OCI-LY7 (cell line): Measurements from ENCODE around the gene PIK3R1. TPM values are rescaled to one million over a fixed set of nuclear protein-coding genes. Genes with fewer than 3 reads are reported as not detected.

Experiments
- BruUV-seq: library from RNA; stranded (reverse); fragments of 400-500 nt; replicated peaks from 2 replicates; lab custom pipeline; 2021; lab: Mats Ljungman, UMichigan
- CTCF ChIA-PET: fragments of 300-600 bp; sonication (Branson Sonifier 250); formaldehyde crosslinking; loops from one replicate; lab custom pipeline; 2022; ENCODE audit warnings: antibody characterized with exemption; ENCODE audit not compliant: unreplicated experiment; lab: Charles Lee
- POLR2A ChIA-PET: fragments of 300-600 bp; sonication (Branson Sonifier 250); formaldehyde crosslinking; loops from one replicate; lab custom pipeline; 2022; ENCODE audit warnings: antibody characterized with exemption; lab: Charles Lee
- DNase-seq: peaks from one replicate; pipeline ENCODE4 v3.0.0-alpha.2; 2015; ENCODE audit warnings: low spot score
- H2AFZ ChIP-seq: fragments of 200-600 bp; sonication (generic), shearing (Covaris generic); 2 replicates; pipeline ENCODE4 v1.6.1; 2014; ENCODE audit warnings: mild to moderate bottlenecking, antibody characterized with exemption, low read length, moderate library complexity
- H3K27ac ChIP-seq: fragments of 200-600 bp; sonication (generic); 2 replicates; pipeline ENCODE4 v1.5.1; 2014; ENCODE audit warnings: mixed run types, low read depth, mild to moderate bottlenecking, moderate library complexity, low read length, inconsistent platforms; ENCODE audit not compliant: poor library complexity, severe bottlenecking
- H3K36me3 ChIP-seq: fragments of 200-600 bp; sonication (generic); 2 replicates; pipeline ENCODE4 v1.6.1; 2014; ENCODE audit warnings: mild to moderate bottlenecking, antibody characterized with exemption, low read length, moderate library complexity, mixed read lengths; ENCODE audit not compliant: insufficient read depth
- H3K4me1 ChIP-seq: fragments of 200-600 bp; sonication (generic); 2 replicates; pipeline ENCODE4 v1.5.1; 2014; ENCODE audit warnings: mild to moderate bottlenecking, low read length; ENCODE audit not compliant: insufficient read depth, poor library complexity, severe bottlenecking
- H3K4me2 ChIP-seq: fragments of 200-600 bp; sonication (generic); 2 replicates; pipeline ENCODE4 v1.6.1; 2014; ENCODE audit warnings: mild to moderate bottlenecking, low read length
- H3K4me3 ChIP-seq: fragments of 200-600 bp; sonication (generic); 2 replicates; pipeline ENCODE4 v1.5.1; 2014; ENCODE audit warnings: mild to moderate bottlenecking, low read depth, low read length; ENCODE audit not compliant: poor library complexity, severe bottlenecking
- H3K79me2 ChIP-seq: fragments of 200-600 bp; sonication (generic); 2 replicates; pipeline ENCODE4 v1.6.1; 2016; ENCODE audit warnings: low read depth, mild to moderate bottlenecking, low read length, moderate library complexity, mixed read lengths; ENCODE audit not compliant: insufficient read depth
- H3K9me2 ChIP-seq: fragments of 200-600 bp; sonication (generic); 2 replicates; pipeline ENCODE4 v1.6.1; 2016; ENCODE audit warnings: mild to moderate bottlenecking, low read length, mixed read lengths; ENCODE audit not compliant: insufficient read depth
- H3K9me3 ChIP-seq: fragments of 200-600 bp; sonication (generic); 2 replicates; pipeline ENCODE4 v1.6.1; 2014; ENCODE audit warnings: mild to moderate bottlenecking, mixed run types, low read length, mixed read lengths
- H4K20me1 ChIP-seq: fragments of 200-600 bp; sonication (generic); 2 replicates; pipeline ENCODE4 v1.6.1; 2014; ENCODE audit warnings: mild to moderate bottlenecking, antibody characterized with exemption, low read length, moderate library complexity, mixed read lengths; ENCODE audit not compliant: insufficient read depth
- CTCF ChIP-seq: fragments of 200-600 bp; sonication (generic); conservative IDR thresholded peaks from 2 replicates; pipeline ENCODE4 v1.5.1; 2014; ENCODE audit warnings: mild to moderate bottlenecking, antibody characterized with exemption, low read length, moderate library complexity, mixed read lengths
- EZH2phosphoT487 ChIP-seq: fragments of 200-600 bp; sonication (generic); IDR thresholded peaks from 2 replicates; pipeline ENCODE4 v1.6.1; 2018; ENCODE audit warnings: low read depth, borderline replicate concordance, mild to moderate bottlenecking, mixed run types, antibody characterized with exemption, low read length, moderate library complexity, mixed read lengths
- intact Hi-C: fragments of 100-400 bp; cut with micrococcal nuclease; formaldehyde crosslinking; loops from one replicate; pipeline ENCODE4 v1.10.0; 2022; ENCODE audit not compliant: unreplicated experiment
- total RNA-seq, 2 experiments: library from RNA; depleted of rRNA in 1 of 2; stranded (reverse); fragments of >200 nt in 1 of 2; shearing (Covaris generic) in 1 of 2; gene quantifications; 2 replicates each; pipeline ENCODE4 v1.2.3, GENCODE V29; 2014 to 2022

PIK3R1 gene
- total RNA-seq, 2 experiments from 2014 or later, result 15.8 to 43.4 TPM

DNA sequence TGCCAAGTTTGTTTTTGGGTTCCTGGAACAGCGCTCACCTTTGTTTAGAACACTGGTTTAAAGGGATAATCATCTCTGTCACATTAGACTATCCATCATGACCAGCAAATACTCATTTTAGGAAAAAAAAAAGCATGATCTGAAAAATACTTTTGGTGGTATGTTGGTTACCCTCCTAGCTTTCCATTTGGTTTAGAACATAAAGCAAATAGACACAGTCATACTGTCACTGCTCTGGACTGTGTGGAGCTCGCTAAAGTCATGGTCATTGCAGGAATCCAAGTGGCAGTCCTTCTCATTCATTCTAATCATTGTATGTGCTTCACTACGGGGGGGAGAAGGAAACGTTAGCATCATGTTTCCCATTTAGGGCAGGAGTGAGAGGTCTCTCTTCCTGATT lies 83.5 kb downstream of the PIK3R1 start:
- Histone ChIP-seq H3K9me2 (no peaks in the 10 kb centered on the region), H3K4me3 (no peak overlapping the region), H4K20me1 (no peaks in the 10 kb centered on the region), H2AFZ (no peak overlapping the region), H3K4me1 (no peaks in the 10 kb centered on the region), H3K9me3 (no peaks in the 10 kb centered on the region), H3K27ac (no peak overlapping the region), H3K36me3 (peaks cover 64% of the 10 kb centered on the region), H3K4me2 (no peak overlapping the region), H3K79me2 (no peaks in the 10 kb centered on the region)
- BruUV-seq, result TSS peak; percentile 40
- CTCF ChIA-PET, result no interaction called here
- no peak for DNase-seq
- TF ChIP-seq CTCF (no peak), EZH2phosphoT487 (no peak)
- intact Hi-C loops, result no loop called here
- POLR2A ChIA-PET, result interaction anchor here (0.9 to 1.1 kb wide), 2 partner anchors 9 to 13 kb away, joined by 3 read pairs; no protein-coding TSS in a partner anchor

DNA sequence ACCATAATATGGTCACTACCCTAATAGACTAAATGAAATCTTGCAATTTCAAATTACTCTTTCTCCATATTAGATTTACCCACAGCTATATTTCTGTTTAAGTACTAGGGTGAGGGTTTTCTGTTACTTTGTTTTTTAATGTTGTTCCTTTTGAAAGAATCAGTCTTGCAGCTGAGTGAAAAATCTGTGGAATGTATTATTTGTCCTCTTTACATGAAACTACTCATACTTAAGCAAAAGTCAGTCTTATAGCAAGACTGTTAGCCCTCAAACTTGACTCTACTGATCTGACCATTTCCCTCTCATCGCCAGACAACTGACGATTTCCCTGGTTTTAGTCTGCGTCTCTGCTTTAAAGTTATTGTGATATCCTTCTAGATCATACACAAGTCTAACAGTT lies 84.0 kb downstream of the PIK3R1 start:
- Histone ChIP-seq H3K79me2 (no peaks in the 10 kb centered on the region), H3K9me2 (no peaks in the 10 kb centered on the region), H3K36me3 (peaks cover 59% of the 10 kb centered on the region), H3K4me1 (no peaks in the 10 kb centered on the region), H3K9me3 (no peaks in the 10 kb centered on the region), H3K4me2 (no peak overlapping the region), H3K27ac (no peak overlapping the region), H3K4me3 (no peak overlapping the region), H2AFZ (no peak overlapping the region), H4K20me1 (no peaks in the 10 kb centered on the region)
- BruUV-seq, result no TSS peak
- intact Hi-C loops, result no loop called here
- DNase-seq, result no peak
- ChIA-PET CTCF (no interaction called here), POLR2A (interaction anchor here (0.9 to 1.1 kb wide), 2 partner anchors 9 to 13 kb away, joined by 3 read pairs; no protein-coding TSS in a partner anchor)
- TF ChIP-seq CTCF, result no peak
- TF ChIP-seq EZH2phosphoT487, result no peak

DNA sequence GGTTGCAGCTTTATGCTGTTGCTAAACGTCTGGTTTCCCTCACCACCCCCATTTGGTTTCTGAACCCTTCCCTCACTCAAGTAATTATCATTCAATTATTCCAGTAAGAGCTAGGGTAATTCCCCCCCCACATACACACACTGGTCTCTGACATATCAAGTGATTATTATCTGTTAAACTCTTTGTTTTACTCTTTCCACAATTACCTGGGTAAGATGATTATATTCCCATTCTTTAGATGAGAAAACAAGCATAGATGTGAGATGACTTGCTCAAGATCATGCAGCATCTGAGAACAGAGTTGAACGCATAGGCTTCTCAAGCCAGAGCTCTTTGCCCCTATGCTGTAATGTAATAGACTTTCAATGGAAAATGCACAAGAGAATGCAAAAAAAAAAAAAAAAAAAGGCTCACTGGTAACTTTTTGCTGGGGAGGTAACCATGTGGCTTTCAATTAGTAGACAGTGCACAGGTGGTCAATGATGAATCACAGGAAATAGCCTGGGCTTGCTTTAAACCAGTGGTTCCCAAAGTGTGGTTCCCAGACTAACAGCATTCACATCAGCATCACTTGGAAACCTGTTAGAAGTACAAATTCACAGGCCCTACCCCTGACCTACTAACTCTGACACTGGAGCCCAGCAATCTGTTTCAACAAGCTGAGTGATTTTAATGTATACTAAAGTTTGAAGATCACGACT lies 87.6 kb downstream of the PIK3R1 start:
- H2AFZ ChIP-seq, result no peak overlapping the region
- TF ChIP-seq EZH2phosphoT487, result no peak
- H4K20me1 ChIP-seq, result no peaks in the 10 kb centered on the region
- no TSS peak for BruUV-seq
- no peaks in the 10 kb centered on the region for H3K4me1 ChIP-seq
- H3K4me2 ChIP-seq, result no peak overlapping the region
- H3K79me2 ChIP-seq, result no peaks in the 10 kb centered on the region
- no peak overlapping the region for H3K27ac ChIP-seq
- intact Hi-C loops, result no loop called here
- no peaks in the 10 kb centered on the region for H3K9me3 ChIP-seq
- DNase-seq, result no peak
- ChIA-PET CTCF (no interaction called here), POLR2A (interaction anchor here (0.6 to 1.4 kb wide), 3 partner anchors 11 to 499 kb away, joined by 3 to 8 read pairs (median 3); no protein-coding TSS in a partner anchor)
- H3K9me2 ChIP-seq, result no peaks in the 10 kb centered on the region
- H3K36me3 ChIP-seq, result peaks cover 25% of the 10 kb centered on the region
- H3K4me3 ChIP-seq, result no peak overlapping the region
